WTC11 (cell line): ENCODE data around the gene MRPS5. TPM values are rescaled to one million over a fixed set of nuclear protein-coding genes. Genes with fewer than 3 reads are reported as not detected.

Source experiments
- AFF4 ChIP-seq: sonication (generic); formaldehyde crosslinking; IDR thresholded peaks from 2 replicates; pipeline ENCODE4 v1.8.1; 2023; ENCODE audit warnings: mild to moderate bottlenecking, missing genetic modification reagents, borderline replicate concordance
- ATF1 ChIP-seq: sonication (generic); formaldehyde crosslinking; IDR thresholded peaks from 2 replicates; pipeline ENCODE4 v1.8.1; 2023; ENCODE audit warnings: mild to moderate bottlenecking, moderate library complexity, missing genetic modification reagents
- ATF3 ChIP-seq: sonication (generic); formaldehyde crosslinking; conservative IDR thresholded peaks from 2 replicates; pipeline ENCODE4 v1.8.1; 2022; ENCODE audit warnings: mild to moderate bottlenecking, missing genetic modification reagents
- CBFB ChIP-seq: sonication (generic); formaldehyde crosslinking; IDR thresholded peaks from 2 replicates; pipeline ENCODE4 v1.8.1; 2022; ENCODE audit warnings: mild to moderate bottlenecking, low read depth, missing genetic modification reagents
- ESRRA ChIP-seq: sonication (generic); formaldehyde crosslinking; IDR thresholded peaks from 2 replicates; pipeline ENCODE4 v1.8.1; 2022; ENCODE audit warnings: mild to moderate bottlenecking, missing genetic modification reagents, borderline replicate concordance
- ETV6 ChIP-seq: sonication (generic); formaldehyde crosslinking; IDR thresholded peaks from 2 replicates; pipeline ENCODE4 v1.8.1; 2022; ENCODE audit warnings: mild to moderate bottlenecking, missing genetic modification reagents
- FOXK1 ChIP-seq: sonication (generic); formaldehyde crosslinking; IDR thresholded peaks from 2 replicates; pipeline ENCODE4 v1.8.0; 2022; ENCODE audit warnings: mild to moderate bottlenecking, moderate library complexity, missing genetic modification reagents
- FOXP1 ChIP-seq: sonication (generic); formaldehyde crosslinking; IDR thresholded peaks from 2 replicates; pipeline ENCODE4 v1.8.0; 2022; ENCODE audit warnings: missing genetic modification reagents, mild to moderate bottlenecking, moderate library complexity, borderline replicate concordance
- GABPB1 ChIP-seq: sonication (generic); formaldehyde crosslinking; IDR thresholded peaks from 2 replicates; pipeline ENCODE4 v1.8.1; 2023; ENCODE audit warnings: mild to moderate bottlenecking, missing genetic modification reagents
- GRHL2 ChIP-seq: fragments of 250-450 bp; sonication (Bioruptor Pico); IDR thresholded peaks from 2 replicates; pipeline ENCODE4 v1.8.0; 2022; ENCODE audit warnings: mild to moderate bottlenecking, moderate library complexity; ENCODE audit not compliant: insufficient replicate concordance, severe bottlenecking
- HMGA2 ChIP-seq: fragments of 250-450 bp; sonication (Bioruptor Pico); IDR thresholded peaks from 2 replicates; pipeline ENCODE4 v1.4.0; 2021; ENCODE audit warnings: mild to moderate bottlenecking, moderate library complexity
- NFATC4 ChIP-seq: fragments of 250-450 bp; sonication (Bioruptor Pico); IDR thresholded peaks from 2 replicates; pipeline ENCODE4 v1.9.0; 2021; ENCODE audit warnings: mild to moderate bottlenecking
- NFE2L1 ChIP-seq: sonication (generic); formaldehyde crosslinking; IDR thresholded peaks from 2 replicates; pipeline ENCODE4 v1.8.1; 2023; ENCODE audit warnings: missing genetic modification reagents
- OVOL2 ChIP-seq: fragments of 250-450 bp; sonication (Bioruptor Pico); IDR thresholded peaks from 2 replicates; pipeline ENCODE4 v1.9.0; 2021; ENCODE audit warnings: mild to moderate bottlenecking, borderline replicate concordance
- PRRX2 ChIP-seq: fragments of 250-450 bp; sonication (Bioruptor Pico); IDR thresholded peaks from 2 replicates; pipeline ENCODE4 v1.8.0; 2021; ENCODE audit warnings: mild to moderate bottlenecking
- SOX15 ChIP-seq: fragments of 250-450 bp; sonication (Bioruptor Pico); IDR thresholded peaks from 2 replicates; pipeline ENCODE4 v1.9.0; 2021; ENCODE audit warnings: mild to moderate bottlenecking
- SP1 ChIP-seq: sonication (generic); formaldehyde crosslinking; conservative IDR thresholded peaks from 2 replicates; pipeline ENCODE4 v1.8.1; 2022; ENCODE audit warnings: missing genetic modification reagents
- TEAD1 ChIP-seq: sonication (generic); formaldehyde crosslinking; IDR thresholded peaks from 2 replicates; pipeline ENCODE4 v1.8.0; 2022; ENCODE audit warnings: mild to moderate bottlenecking, missing genetic modification reagents
- USF1 ChIP-seq: sonication (generic); formaldehyde crosslinking; IDR thresholded peaks from 2 replicates; pipeline ENCODE4 v1.8.0; 2022; ENCODE audit warnings: mild to moderate bottlenecking, missing genetic modification reagents
- ZBTB21 ChIP-seq: sonication (generic); formaldehyde crosslinking; IDR thresholded peaks from 2 replicates; pipeline ENCODE4 v1.8.1; 2023; ENCODE audit warnings: mild to moderate bottlenecking, missing genetic modification reagents, borderline replicate concordance
- ZNF232 ChIP-seq: sonication (generic); formaldehyde crosslinking; IDR thresholded peaks from 2 replicates; pipeline ENCODE4 v1.8.0; 2022; ENCODE audit warnings: mild to moderate bottlenecking, missing genetic modification reagents
- ZNF396 ChIP-seq: fragments of 250-450 bp; sonication (Bioruptor Pico); IDR thresholded peaks from 2 replicates; pipeline ENCODE4 v1.8.0; 2021; ENCODE audit warnings: mild to moderate bottlenecking, moderate library complexity, borderline replicate concordance
- total RNA-seq: library from RNA; stranded (reverse); gene quantifications from 3 replicates; pipeline ENCODE4 v1.2.3, GENCODE V29; 2021
- TF ChIP-seq, protein P1 (sequence below): sonication (generic); formaldehyde crosslinking; IDR thresholded peaks from 2 replicates; pipeline ENCODE4 v1.8.0; 2022; ENCODE audit warnings: mild to moderate bottlenecking, missing genetic modification reagents
- TF ChIP-seq, protein P2 (sequence below): sonication (generic); formaldehyde crosslinking; IDR thresholded peaks from 2 replicates; pipeline ENCODE4 v1.8.1; 2023; ENCODE audit warnings: mild to moderate bottlenecking, missing genetic modification reagents, moderate library complexity
- TF ChIP-seq, protein P3 (sequence below): sonication (generic); formaldehyde crosslinking; IDR thresholded peaks from 2 replicates; pipeline ENCODE4 v1.8.0; 2022; ENCODE audit warnings: mild to moderate bottlenecking, missing genetic modification reagents

MRPS5 gene
- total RNA-seq, 1 experiment from 2014 or later = 70.3 TPM

DNA sequence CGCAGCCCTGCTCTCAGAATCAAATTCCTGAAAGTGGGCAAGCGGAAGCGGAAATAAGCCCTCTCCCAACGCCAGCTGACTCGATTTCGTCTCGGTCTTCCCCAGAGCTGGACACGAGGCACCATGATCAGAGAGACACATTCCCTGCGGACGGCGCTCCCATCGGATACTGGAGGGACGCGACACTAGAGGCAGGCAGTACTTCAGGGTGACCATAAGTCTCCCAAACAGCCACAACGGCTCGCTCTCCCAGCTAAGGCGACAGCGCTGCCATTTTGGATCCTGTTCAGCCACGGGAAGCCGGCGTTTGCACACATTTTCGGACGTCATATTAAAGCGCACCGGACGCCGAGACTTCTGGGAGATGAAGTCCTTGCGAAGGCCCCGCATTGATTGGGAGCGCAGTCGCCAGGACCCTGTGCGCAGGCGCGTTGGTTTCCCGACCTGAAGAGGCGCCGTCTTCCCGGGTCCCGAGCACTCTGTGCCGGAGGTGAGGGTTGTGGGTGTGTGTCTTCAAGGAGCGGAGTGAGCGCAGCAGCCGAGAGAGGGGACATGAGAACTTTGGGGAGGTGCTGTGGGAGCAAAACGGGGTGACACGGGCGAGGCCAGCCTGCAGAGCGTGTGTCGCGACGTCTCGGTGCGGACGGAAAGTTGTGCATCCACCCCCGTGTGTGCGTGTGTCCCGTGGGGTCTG, 43.9 kb upstream of the MRPS5 start, which contains the start of gene ZNF2 (continued):
- no peak for TF ChIP-seq NFATC4
- TF ChIP-seq ETV6 (CRISPR knock-in tag) = 0 out of 2 replicates have a peak, but pooled peaks have one; percentile 55
- TF ChIP-seq USF1 (CRISPR knock-in tag) = peak; percentile 64; the same call in 1 of the 2 replicates
- no peak for TF ChIP-seq GRHL2 (CRISPR knock-in tag)
- TF ChIP-seq PRRX2 = no peak
- no peak for TF ChIP-seq ZNF232
- no peak for TF ChIP-seq CBFB
- TF ChIP-seq ATF3 (CRISPR knock-in tag) = no peak
- no peak for TF ChIP-seq ESRRA (CRISPR knock-in tag)
- TF ChIP-seq, protein P1, sequence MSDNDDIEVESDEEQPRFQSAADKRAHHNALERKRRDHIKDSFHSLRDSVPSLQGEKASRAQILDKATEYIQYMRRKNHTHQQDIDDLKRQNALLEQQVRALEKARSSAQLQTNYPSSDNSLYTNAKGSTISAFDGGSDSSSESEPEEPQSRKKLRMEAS = peak; percentile 90
- peak; percentile 38; the same call in 1 of the 2 replicates for TF ChIP-seq TEAD1 (CRISPR knock-in tag)
- 0 out of 2 replicates have a peak, but pooled peaks have one; percentile 37 for TF ChIP-seq ATF1 (CRISPR knock-in tag)
- TF ChIP-seq GABPB1 (CRISPR knock-in tag) = peak; percentile 72; the same call in 1 of the 2 replicates
- no peak for TF ChIP-seq HMGA2 (CRISPR knock-in tag)
- TF ChIP-seq ZBTB21 (CRISPR knock-in tag) = no peak
- TF ChIP-seq, protein P2, sequence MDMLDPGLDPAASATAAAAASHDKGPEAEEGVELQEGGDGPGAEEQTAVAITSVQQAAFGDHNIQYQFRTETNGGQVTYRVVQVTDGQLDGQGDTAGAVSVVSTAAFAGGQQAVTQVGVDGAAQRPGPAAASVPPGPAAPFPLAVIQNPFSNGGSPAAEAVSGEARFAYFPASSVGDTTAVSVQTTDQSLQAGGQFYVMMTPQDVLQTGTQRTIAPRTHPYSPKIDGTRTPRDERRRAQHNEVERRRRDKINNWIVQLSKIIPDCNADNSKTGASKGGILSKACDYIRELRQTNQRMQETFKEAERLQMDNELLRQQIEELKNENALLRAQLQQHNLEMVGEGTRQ (CRISPR knock-in tag) = peak; percentile 64
- no peak for TF ChIP-seq AFF4 (CRISPR knock-in tag)
- TF ChIP-seq ZNF396 = no peak
- TF ChIP-seq, protein P3, sequence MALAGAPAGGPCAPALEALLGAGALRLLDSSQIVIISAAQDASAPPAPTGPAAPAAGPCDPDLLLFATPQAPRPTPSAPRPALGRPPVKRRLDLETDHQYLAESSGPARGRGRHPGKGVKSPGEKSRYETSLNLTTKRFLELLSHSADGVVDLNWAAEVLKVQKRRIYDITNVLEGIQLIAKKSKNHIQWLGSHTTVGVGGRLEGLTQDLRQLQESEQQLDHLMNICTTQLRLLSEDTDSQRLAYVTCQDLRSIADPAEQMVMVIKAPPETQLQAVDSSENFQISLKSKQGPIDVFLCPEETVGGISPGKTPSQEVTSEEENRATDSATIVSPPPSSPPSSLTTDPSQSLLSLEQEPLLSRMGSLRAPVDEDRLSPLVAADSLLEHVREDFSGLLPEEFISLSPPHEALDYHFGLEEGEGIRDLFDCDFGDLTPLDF (CRISPR knock-in tag) = no peak
- TF ChIP-seq SOX15 (CRISPR knock-in tag) = no peak
- peak; percentile 56; the same call in 1 of the 2 replicates for TF ChIP-seq SP1 (CRISPR knock-in tag)
- 0 out of 2 replicates have a peak, but pooled peaks have one; percentile 12 for TF ChIP-seq NFE2L1 (CRISPR knock-in tag)
- 0 out of 2 replicates have a peak, but pooled peaks have one; percentile 16 for TF ChIP-seq FOXP1 (CRISPR knock-in tag)
- 0 out of 2 replicates have a peak, but pooled peaks have one; percentile 43 for TF ChIP-seq FOXK1
- no peak for TF ChIP-seq OVOL2 (CRISPR knock-in tag)
